Measurements from ENCODE around the gene HS3ST5. TPM values are rescaled to one million over a fixed set of nuclear protein-coding genes. Genes with fewer than 3 reads are reported as not detected.

The HS3ST5 gene
- total and polyA plus RNA-seq, 4 donors = not detected

DNA sequence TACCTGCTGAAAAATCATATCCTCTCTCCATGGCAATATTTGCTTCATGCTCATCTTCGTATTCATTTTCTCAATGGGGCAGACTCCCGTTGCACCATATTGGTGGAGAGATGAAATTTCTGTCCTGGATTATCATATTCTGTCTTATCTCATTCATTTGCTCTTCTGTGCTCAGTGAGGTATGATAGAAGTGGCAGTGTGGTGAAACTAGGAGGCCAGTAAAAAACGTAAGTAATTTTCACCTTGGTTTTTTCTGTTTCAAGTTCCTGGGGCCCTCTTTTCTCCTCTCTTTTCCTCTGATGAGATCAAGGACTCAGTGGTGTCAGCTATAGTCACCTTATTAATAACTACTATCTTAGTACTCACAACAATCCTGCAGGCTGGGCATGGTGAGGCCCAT is 189.4 kb downstream of the HS3ST5 start:
- Histone ChIP-seq H3K9ac (ENCODE audit: low read depth in 1 of 2, low read length in 2 of 2) (no peak overlapping the region), H3K36me3 (ENCODE audit: control insufficient read depth in 4 of 4, insufficient read depth in 3 of 4, low read depth in 1 of 4, low read length in 3 of 4) (no peaks in the 10 kb centered on the region), H3K9me3 (ENCODE audit: control insufficient read depth in 4 of 4, low read length in 3 of 4) (no peaks in the 10 kb centered on the region), H3K4me3 (ENCODE audit: low read depth in 1 of 3, low read length in 3 of 3) (no peak overlapping the region), H3K4me1 (ENCODE audit: control insufficient read depth in 4 of 4, insufficient read depth in 4 of 4, low read length in 3 of 4) (no peaks in the 10 kb centered on the region), H3K27ac (ENCODE audit: low read depth in 1 of 2, low read length in 2 of 2) (no peak overlapping the region), H3K27me3 (ENCODE audit: control insufficient read depth in 4 of 4, insufficient read depth in 4 of 4, low read length in 3 of 4) (peaks cover 0 to 16% (median 5%) of the 10 kb centered on the region in 4 donors)
- no peak for DNase-seq (ENCODE audit: low spot score)
- 88% methylated on average over 3 of the region's 3 CpGs for WGBS
- TF ChIP-seq HNF4A (conservative IDR thresholded peaks at IDR 0.05) (no peak), SP1 (IDR thresholded peaks at IDR 0.05) (no peak), GABPA (IDR thresholded peaks at IDR 0.05 in 1 of 2, conservative IDR thresholded peaks at IDR 0.05 in 1 of 2) (no peak), TAF1 (conservative IDR thresholded peaks at IDR 0.05) (no peak), HNF4G (IDR thresholded peaks at IDR 0.05) (no peak), FOXA1 (IDR thresholded peaks at IDR 0.05) (no peak), RAD21 (IDR thresholded peaks at IDR 0.05) (no peak), FOXA2 (IDR thresholded peaks at IDR 0.05) (no peak), RXRA (IDR thresholded peaks at IDR 0.05) (no peak), NR2F2 (IDR thresholded peaks at IDR 0.05) (no peak)
- TF ChIP-seq, protein P1, sequence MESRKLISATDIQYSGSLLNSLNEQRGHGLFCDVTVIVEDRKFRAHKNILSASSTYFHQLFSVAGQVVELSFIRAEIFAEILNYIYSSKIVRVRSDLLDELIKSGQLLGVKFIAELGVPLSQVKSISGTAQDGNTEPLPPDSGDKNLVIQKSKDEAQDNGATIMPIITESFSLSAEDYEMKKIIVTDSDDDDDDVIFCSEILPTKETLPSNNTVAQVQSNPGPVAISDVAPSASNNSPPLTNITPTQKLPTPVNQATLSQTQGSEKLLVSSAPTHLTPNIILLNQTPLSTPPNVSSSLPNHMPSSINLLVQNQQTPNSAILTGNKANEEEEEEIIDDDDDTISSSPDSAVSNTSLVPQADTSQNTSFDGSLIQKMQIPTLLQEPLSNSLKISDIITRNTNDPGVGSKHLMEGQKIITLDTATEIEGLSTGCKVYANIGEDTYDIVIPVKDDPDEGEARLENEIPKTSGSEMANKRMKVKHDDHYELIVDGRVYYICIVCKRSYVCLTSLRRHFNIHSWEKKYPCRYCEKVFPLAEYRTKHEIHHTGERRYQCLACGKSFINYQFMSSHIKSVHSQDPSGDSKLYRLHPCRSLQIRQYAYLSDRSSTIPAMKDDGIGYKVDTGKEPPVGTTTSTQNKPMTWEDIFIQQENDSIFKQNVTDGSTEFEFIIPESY (IDR thresholded peaks at IDR 0.05) = no peak
- TF ChIP-seq, protein P2, sequence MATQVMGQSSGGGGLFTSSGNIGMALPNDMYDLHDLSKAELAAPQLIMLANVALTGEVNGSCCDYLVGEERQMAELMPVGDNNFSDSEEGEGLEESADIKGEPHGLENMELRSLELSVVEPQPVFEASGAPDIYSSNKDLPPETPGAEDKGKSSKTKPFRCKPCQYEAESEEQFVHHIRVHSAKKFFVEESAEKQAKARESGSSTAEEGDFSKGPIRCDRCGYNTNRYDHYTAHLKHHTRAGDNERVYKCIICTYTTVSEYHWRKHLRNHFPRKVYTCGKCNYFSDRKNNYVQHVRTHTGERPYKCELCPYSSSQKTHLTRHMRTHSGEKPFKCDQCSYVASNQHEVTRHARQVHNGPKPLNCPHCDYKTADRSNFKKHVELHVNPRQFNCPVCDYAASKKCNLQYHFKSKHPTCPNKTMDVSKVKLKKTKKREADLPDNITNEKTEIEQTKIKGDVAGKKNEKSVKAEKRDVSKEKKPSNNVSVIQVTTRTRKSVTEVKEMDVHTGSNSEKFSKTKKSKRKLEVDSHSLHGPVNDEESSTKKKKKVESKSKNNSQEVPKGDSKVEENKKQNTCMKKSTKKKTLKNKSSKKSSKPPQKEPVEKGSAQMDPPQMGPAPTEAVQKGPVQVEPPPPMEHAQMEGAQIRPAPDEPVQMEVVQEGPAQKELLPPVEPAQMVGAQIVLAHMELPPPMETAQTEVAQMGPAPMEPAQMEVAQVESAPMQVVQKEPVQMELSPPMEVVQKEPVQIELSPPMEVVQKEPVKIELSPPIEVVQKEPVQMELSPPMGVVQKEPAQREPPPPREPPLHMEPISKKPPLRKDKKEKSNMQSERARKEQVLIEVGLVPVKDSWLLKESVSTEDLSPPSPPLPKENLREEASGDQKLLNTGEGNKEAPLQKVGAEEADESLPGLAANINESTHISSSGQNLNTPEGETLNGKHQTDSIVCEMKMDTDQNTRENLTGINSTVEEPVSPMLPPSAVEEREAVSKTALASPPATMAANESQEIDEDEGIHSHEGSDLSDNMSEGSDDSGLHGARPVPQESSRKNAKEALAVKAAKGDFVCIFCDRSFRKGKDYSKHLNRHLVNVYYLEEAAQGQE (IDR thresholded peaks at IDR 0.05) = no peak
- TF ChIP-seq, protein P3, sequence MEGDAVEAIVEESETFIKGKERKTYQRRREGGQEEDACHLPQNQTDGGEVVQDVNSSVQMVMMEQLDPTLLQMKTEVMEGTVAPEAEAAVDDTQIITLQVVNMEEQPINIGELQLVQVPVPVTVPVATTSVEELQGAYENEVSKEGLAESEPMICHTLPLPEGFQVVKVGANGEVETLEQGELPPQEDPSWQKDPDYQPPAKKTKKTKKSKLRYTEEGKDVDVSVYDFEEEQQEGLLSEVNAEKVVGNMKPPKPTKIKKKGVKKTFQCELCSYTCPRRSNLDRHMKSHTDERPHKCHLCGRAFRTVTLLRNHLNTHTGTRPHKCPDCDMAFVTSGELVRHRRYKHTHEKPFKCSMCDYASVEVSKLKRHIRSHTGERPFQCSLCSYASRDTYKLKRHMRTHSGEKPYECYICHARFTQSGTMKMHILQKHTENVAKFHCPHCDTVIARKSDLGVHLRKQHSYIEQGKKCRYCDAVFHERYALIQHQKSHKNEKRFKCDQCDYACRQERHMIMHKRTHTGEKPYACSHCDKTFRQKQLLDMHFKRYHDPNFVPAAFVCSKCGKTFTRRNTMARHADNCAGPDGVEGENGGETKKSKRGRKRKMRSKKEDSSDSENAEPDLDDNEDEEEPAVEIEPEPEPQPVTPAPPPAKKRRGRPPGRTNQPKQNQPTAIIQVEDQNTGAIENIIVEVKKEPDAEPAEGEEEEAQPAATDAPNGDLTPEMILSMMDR (IDR thresholded peaks at IDR 0.05; ENCODE audit: low read depth, low read length, missing input control) = no peak
- TF ChIP-seq, protein P4, sequence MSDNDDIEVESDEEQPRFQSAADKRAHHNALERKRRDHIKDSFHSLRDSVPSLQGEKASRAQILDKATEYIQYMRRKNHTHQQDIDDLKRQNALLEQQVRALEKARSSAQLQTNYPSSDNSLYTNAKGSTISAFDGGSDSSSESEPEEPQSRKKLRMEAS (IDR thresholded peaks at IDR 0.05) = no peak

DNA sequence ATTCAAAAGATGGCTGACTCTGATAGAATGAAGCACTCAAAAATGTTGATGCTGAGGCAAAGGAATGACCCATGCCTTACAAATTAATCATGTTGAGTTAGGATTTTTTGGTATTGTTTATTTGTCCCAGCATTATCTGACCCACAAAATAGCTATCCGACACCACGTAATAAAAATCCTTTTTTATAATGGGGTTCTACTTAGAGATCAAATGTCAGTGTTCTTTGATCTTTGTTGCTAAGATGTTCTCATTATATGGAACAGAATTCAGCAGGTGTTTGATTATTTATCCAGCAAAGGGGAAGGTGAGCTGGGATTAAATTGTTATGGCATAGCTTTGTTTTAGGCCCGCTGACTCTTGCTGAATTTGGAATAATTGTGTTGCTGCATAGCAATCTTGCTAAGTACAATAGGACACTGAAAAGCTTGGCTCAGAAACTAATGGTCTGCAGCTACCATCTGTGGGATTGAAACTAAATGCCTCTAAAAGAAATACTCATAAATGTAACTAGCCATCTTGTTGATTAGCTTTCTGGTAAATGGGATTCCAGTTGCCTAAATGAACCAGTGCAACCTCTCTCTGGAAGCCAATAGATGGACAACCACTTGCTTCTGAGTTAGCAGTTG is 191.6 kb downstream of the HS3ST5 start:
- WGBS = 94% methylated on average over 3 of the region's 3 CpGs

More for the DNA sequence above, 191.6 kb downstream of the HS3ST5 start:
- no peak for DNase-seq (ENCODE audit: low spot score)
- no peak overlapping the region for H3K27ac ChIP-seq (ENCODE audit: low read depth in 1 of 2, low read length in 2 of 2)
- no peak overlapping the region for H3K9ac ChIP-seq (ENCODE audit: low read depth in 1 of 2, low read length in 2 of 2)
- no peak overlapping the region for H3K4me3 ChIP-seq (ENCODE audit: low read depth in 1 of 3, low read length in 3 of 3)
- peaks cover 0 to 17% (median under 1%) of the 10 kb centered on the region in 4 donors for H3K27me3 ChIP-seq (ENCODE audit: control insufficient read depth in 4 of 4, insufficient read depth in 4 of 4, low read length in 3 of 4)
- TF ChIP-seq NR2F2 (IDR thresholded peaks at IDR 0.05) = no peak
- TF ChIP-seq RAD21 (IDR thresholded peaks at IDR 0.05) = no peak
- TF ChIP-seq, protein P1 (IDR thresholded peaks at IDR 0.05) = no peak
- no peak for TF ChIP-seq GABPA (IDR thresholded peaks at IDR 0.05 in 1 of 2, conservative IDR thresholded peaks at IDR 0.05 in 1 of 2)
- no peak for TF ChIP-seq TAF1 (conservative IDR thresholded peaks at IDR 0.05)
- TF ChIP-seq, protein P3 (IDR thresholded peaks at IDR 0.05; ENCODE audit: low read depth, low read length, missing input control) = no peak
- no peak for TF ChIP-seq FOXA2 (IDR thresholded peaks at IDR 0.05)
- no peak for TF ChIP-seq FOXA1 (IDR thresholded peaks at IDR 0.05)
- no peaks in the 10 kb centered on the region for H3K36me3 ChIP-seq (ENCODE audit: control insufficient read depth in 4 of 4, insufficient read depth in 3 of 4, low read depth in 1 of 4, low read length in 3 of 4)
- peaks cover 0 to 10% (median 3%) of the 10 kb centered on the region in 4 donors for H3K9me3 ChIP-seq (ENCODE audit: control insufficient read depth in 4 of 4, low read length in 3 of 4)
- no peaks in the 10 kb centered on the region for H3K4me1 ChIP-seq (ENCODE audit: control insufficient read depth in 4 of 4, insufficient read depth in 4 of 4, low read length in 3 of 4)
